Panc1 (cell line): Measurements from ENCODE around the gene EMILIN2. TPM values are rescaled to one million over a fixed set of nuclear protein-coding genes. Genes with fewer than 3 reads are reported as not detected.

Experiments used
- ATAC-seq: fragments of 200-7000 bp; cut with Tn5 transposase; 2 replicates; pipeline ENCODE4 v1.9.1; 2020; ENCODE audit warnings: mild to moderate bottlenecking, moderate library complexity
- BruUV-seq: library from RNA; stranded (reverse); fragments of 400-500 nt; replicated peaks from 2 replicates; lab custom pipeline; 2021; lab: Mats Ljungman, UMichigan
- CTCF ChIA-PET: fragments of 300-600 bp; sonication (Branson Sonifier 250); formaldehyde crosslinking; loops from one replicate; lab custom pipeline; 2022; ENCODE audit warnings: antibody characterized with exemption; lab: Charles Lee
- POLR2A ChIA-PET: fragments of 300-600 bp; sonication (Branson Sonifier 250); formaldehyde crosslinking; loops from one replicate; lab custom pipeline; 2022; ENCODE audit warnings: antibody characterized with exemption; lab: Charles Lee
- DNase-seq: peaks from one replicate; pipeline ENCODE4 v3.0.0-alpha.2; 2010; ENCODE audit warnings: low read depth, low spot score
- H3K27ac ChIP-seq: 2 replicates; pipeline ENCODE4 v1.5.1; 2011; ENCODE audit warnings: mild to moderate bottlenecking, low read length, inconsistent platforms
- H3K27me3 ChIP-seq: fragments of 200-500 bp; sonication (Bioruptor generic); 2 replicates; pipeline ENCODE4 v1.6.0; 2014; ENCODE audit warnings: low read length, inconsistent platforms; ENCODE audit not compliant: control insufficient read depth, insufficient read depth
- H3K36me3 ChIP-seq: fragments of 200-500 bp; sonication (Bioruptor generic); 2 replicates; pipeline ENCODE4 v1.5.1; 2014; ENCODE audit warnings: inconsistent platforms, mild to moderate bottlenecking, low read length, moderate library complexity; ENCODE audit not compliant: control insufficient read depth, insufficient read depth
- H3K4me1 ChIP-seq: 2 replicates; pipeline ENCODE4 v1.5.1; 2011; ENCODE audit warnings: inconsistent platforms, mild to moderate bottlenecking, low read length, moderate library complexity; ENCODE audit not compliant: control insufficient read depth, insufficient read depth
- H3K4me3 ChIP-seq, 2 experiments: 2 replicates each; pipeline ENCODE4 v1.5.1; 2011 to 2012; ENCODE audit warnings: low read depth in 2 of 2, low read length in 2 of 2, mild to moderate bottlenecking in 2 of 2, inconsistent platforms in 1 of 2, moderate library complexity in 1 of 2
- H3K9me3 ChIP-seq: fragments of 200-500 bp; sonication (Bioruptor generic); 2 replicates; pipeline ENCODE4 v1.5.1; 2014; ENCODE audit warnings: low read depth, mild to moderate bottlenecking, inconsistent platforms, low read length, moderate library complexity; ENCODE audit not compliant: control insufficient read depth, insufficient read depth
- POLR2AphosphoS5 ChIP-seq: IDR thresholded peaks from 2 replicates; pipeline ENCODE4 v1.6.1; 2012; ENCODE audit warnings: mild to moderate bottlenecking, low read depth, low read length, moderate library complexity
- SIN3A ChIP-seq: IDR thresholded peaks from 2 replicates; pipeline ENCODE4 v1.6.1; 2012; ENCODE audit warnings: low read depth, mild to moderate bottlenecking, low read length, moderate library complexity, borderline replicate concordance; ENCODE audit not compliant: insufficient read depth
- TCF7L2 ChIP-seq: IDR thresholded peaks from 2 replicates; pipeline ENCODE4 v1.6.1; 2011; ENCODE audit warnings: mild to moderate bottlenecking, low read depth, low read length, inconsistent platforms
- in situ Hi-C: cut with HindIII; loops from 2 replicates; pipeline ENCODE4 v1.10.0; 2016; ENCODE audit warnings: low sequenced_read_pairs, low pct_unique_long_range_greater_than_20kb
- intact Hi-C: fragments of 100-400 bp; cut with micrococcal nuclease; formaldehyde crosslinking; loops from one replicate; pipeline ENCODE4 v1.10.0; 2022; ENCODE audit not compliant: unreplicated experiment
- total RNA-seq: library from RNA; stranded (reverse); gene quantifications from one replicate; pipeline ENCODE4 v1.2.1, GENCODE V29; 2021; ENCODE audit not compliant: unreplicated experiment
- TF ChIP-seq, protein P1 (sequence below), 2 experiments: IDR thresholded peaks; 2 replicates each; pipeline ENCODE4 v1.6.1; 2011 to 2012; ENCODE audit warnings: low read depth in 2 of 2, control low read depth in 1 of 2, low read length in 1 of 2, mild to moderate bottlenecking in 1 of 2, moderate library complexity in 1 of 2; ENCODE audit not compliant: insufficient read depth in 1 of 2
- TF ChIP-seq, protein P2 (sequence below): fragments of 450-650 bp; IDR thresholded peaks from 2 replicates; pipeline ENCODE4 v1.5.1; 2017; ENCODE audit warnings: mild to moderate bottlenecking

Gene EMILIN2
- total RNA-seq, 1 experiment from 2014 or later, result 18.3 TPM

DNA sequence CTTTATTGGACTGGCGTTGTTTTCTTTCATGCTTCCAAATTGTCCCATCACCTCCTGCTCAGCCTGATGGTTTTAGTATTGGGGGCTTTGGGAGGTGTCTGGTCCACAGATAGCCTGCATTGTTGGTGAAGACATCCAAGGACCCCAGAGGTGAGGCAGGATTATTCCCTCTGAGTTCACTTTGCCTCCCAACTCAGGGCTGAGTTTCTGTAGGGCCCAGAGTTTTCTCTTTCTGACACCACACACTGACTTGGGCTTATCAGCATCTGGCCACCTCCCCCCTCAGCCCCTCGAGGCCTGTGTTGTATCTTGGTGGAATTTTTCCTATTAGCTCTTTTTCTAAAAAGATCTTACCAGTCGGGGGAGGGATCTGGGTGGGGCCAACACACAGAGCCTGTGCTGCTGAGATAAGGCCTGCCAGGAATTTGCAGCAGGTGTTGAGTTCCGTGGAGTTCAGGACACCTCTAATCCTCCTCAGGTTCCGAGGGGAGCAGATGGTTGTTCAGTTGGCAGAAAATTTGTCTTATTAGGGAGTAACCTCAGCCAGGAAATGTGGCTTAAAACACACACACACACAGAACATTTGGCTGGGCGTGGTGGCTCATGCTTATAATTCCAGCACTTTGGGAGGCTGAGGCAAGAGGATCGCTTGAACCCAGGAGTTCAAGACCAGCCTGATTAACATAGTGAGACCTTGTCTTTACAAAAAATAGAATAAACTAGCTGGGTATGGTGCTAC lies 7.3 kb downstream of the EMILIN2 start:
- Histone ChIP-seq H3K27me3 (peaks cover 7% of the 10 kb centered on the region), H3K4me3 (no peak overlapping the region), H3K36me3 (no peaks in the 10 kb centered on the region), H3K27ac (no peak overlapping the region), H3K9me3 (no peaks in the 10 kb centered on the region), H3K4me1 (no peaks in the 10 kb centered on the region)
- DNase-seq (no peak), ATAC-seq (no peak)
- POLR2A ChIA-PET, result interaction anchor here (0.6 kb wide), 1 partner anchor 31 kb away, joined by 4 read pairs; no protein-coding TSS in a partner anchor
- in situ Hi-C loops (no loop called here), intact Hi-C loops (no loop called here)
- CTCF ChIA-PET, result no interaction called here
- no TSS peak for BruUV-seq
- TF ChIP-seq SIN3A, result no peak
- TF ChIP-seq, protein P1, sequence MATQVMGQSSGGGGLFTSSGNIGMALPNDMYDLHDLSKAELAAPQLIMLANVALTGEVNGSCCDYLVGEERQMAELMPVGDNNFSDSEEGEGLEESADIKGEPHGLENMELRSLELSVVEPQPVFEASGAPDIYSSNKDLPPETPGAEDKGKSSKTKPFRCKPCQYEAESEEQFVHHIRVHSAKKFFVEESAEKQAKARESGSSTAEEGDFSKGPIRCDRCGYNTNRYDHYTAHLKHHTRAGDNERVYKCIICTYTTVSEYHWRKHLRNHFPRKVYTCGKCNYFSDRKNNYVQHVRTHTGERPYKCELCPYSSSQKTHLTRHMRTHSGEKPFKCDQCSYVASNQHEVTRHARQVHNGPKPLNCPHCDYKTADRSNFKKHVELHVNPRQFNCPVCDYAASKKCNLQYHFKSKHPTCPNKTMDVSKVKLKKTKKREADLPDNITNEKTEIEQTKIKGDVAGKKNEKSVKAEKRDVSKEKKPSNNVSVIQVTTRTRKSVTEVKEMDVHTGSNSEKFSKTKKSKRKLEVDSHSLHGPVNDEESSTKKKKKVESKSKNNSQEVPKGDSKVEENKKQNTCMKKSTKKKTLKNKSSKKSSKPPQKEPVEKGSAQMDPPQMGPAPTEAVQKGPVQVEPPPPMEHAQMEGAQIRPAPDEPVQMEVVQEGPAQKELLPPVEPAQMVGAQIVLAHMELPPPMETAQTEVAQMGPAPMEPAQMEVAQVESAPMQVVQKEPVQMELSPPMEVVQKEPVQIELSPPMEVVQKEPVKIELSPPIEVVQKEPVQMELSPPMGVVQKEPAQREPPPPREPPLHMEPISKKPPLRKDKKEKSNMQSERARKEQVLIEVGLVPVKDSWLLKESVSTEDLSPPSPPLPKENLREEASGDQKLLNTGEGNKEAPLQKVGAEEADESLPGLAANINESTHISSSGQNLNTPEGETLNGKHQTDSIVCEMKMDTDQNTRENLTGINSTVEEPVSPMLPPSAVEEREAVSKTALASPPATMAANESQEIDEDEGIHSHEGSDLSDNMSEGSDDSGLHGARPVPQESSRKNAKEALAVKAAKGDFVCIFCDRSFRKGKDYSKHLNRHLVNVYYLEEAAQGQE (IDR thresholded peaks at IDR 0.05; ENCODE audit: insufficient read depth in 1 of 2, low read depth in 2 of 2, low read length in 1 of 2), result no peak

DNA sequence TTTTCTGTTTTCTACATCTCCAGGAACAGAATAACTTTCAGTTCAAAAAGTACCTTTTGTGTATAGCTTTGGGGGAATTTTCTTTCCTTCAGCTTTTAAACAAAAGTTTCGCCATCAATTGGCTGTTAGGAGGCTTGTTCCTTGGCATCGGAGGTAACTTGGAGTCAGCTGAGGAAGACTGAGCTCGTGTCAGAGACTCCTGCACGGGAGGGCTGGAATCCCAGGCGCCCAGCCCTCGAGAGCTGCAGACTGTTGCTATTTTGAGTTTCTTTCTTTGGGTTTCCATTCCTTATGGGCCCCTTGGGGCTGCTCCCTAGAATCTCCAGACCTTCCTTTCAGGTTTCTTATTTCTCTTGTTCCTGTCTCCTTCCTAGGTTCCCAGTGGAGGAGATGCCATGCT lies 8.1 kb downstream of the EMILIN2 start:
- Histone ChIP-seq H3K9me3 (no peaks in the 10 kb centered on the region), H3K27ac (no peak overlapping the region), H3K36me3 (no peaks in the 10 kb centered on the region), H3K4me3 (no peak overlapping the region), H3K4me1 (no peaks in the 10 kb centered on the region), H3K27me3 (no peaks in the 10 kb centered on the region)
- ATAC-seq (no peak), DNase-seq (no peak)
- intact Hi-C loops (no loop called here), in situ Hi-C loops (no loop called here)
- TF ChIP-seq, protein P1 (IDR thresholded peaks at IDR 0.05; ENCODE audit: insufficient read depth in 1 of 2, low read depth in 2 of 2, low read length in 1 of 2), result no peak
- no peak for TF ChIP-seq POLR2AphosphoS5
- TF ChIP-seq SIN3A, result no peak
- no peak for TF ChIP-seq TCF7L2
- TF ChIP-seq, protein P2, sequence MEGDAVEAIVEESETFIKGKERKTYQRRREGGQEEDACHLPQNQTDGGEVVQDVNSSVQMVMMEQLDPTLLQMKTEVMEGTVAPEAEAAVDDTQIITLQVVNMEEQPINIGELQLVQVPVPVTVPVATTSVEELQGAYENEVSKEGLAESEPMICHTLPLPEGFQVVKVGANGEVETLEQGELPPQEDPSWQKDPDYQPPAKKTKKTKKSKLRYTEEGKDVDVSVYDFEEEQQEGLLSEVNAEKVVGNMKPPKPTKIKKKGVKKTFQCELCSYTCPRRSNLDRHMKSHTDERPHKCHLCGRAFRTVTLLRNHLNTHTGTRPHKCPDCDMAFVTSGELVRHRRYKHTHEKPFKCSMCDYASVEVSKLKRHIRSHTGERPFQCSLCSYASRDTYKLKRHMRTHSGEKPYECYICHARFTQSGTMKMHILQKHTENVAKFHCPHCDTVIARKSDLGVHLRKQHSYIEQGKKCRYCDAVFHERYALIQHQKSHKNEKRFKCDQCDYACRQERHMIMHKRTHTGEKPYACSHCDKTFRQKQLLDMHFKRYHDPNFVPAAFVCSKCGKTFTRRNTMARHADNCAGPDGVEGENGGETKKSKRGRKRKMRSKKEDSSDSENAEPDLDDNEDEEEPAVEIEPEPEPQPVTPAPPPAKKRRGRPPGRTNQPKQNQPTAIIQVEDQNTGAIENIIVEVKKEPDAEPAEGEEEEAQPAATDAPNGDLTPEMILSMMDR, result no peak
- POLR2A ChIA-PET, result no interaction called here
- CTCF ChIA-PET, result no interaction called here
- no TSS peak for BruUV-seq
